SK-N-SH (cell line): Measurements from ENCODE around the gene POU3F1. TPM values are rescaled to one million over a fixed set of nuclear protein-coding genes. Genes with fewer than 3 reads are reported as not detected.

ENCODE experiments used
- CTCF ChIA-PET: fragments of 300-600, 350-600 bp; formaldehyde crosslinking; extraction: SDS; loops from one replicate; lab custom pipeline; 2021; lab: Yijun Ruan, JAX
- POLR2A ChIA-PET: fragments of 350-600 bp; sonication (Branson Sonifier 250); formaldehyde crosslinking; extraction: SDS; loops from one replicate; lab custom pipeline; 2020; ENCODE audit warnings: antibody characterized with exemption, inconsistent platforms; lab: Yijun Ruan, JAX
- DNase-seq: peaks from one replicate; pipeline ENCODE4 v3.0.0; 2012
- H2AFZ ChIP-seq: fragments of 200-600 bp; sonication (generic); 2 replicates; pipeline ENCODE4 v1.8.1; 2016; ENCODE audit warnings: antibody characterized with exemption, mild to moderate bottlenecking, low read depth
- H3F3A ChIP-seq: fragments of 200-600 bp; sonication (generic); replicated peaks from 2 replicates; pipeline ENCODE3; 2016; ENCODE audit warnings: antibody characterized with exemption, mild to moderate bottlenecking; ENCODE audit not compliant: insufficient read depth
- H3K27ac ChIP-seq, 2 experiments: fragments of 200-500 bp in 1 of 2; fragments of 200-600 bp in 1 of 2; sonication (Bioruptor generic) in 1 of 2; sonication (generic), shearing (Covaris generic) in 1 of 2; 2 replicates each; pipeline versions ENCODE4 v1.5.1 to v1.6.1; 2014 to 2016; ENCODE audit warnings: low read depth in 2 of 2, inconsistent platforms in 1 of 2, low read length in 1 of 2, mild to moderate bottlenecking in 1 of 2, mixed read lengths in 1 of 2
- H3K27me3 ChIP-seq: fragments of 200-600 bp; sonication (generic), shearing (Covaris generic); 2 replicates; pipeline ENCODE4 v1.6.1; 2016; ENCODE audit warnings: mixed run types; ENCODE audit not compliant: insufficient read depth
- H3K36me3 ChIP-seq, 2 experiments: fragments of 200-500 bp in 1 of 2; fragments of 200-600 bp in 1 of 2; sonication (Bioruptor generic) in 1 of 2; sonication (generic) in 1 of 2; replicated peaks in 1 of 2; 2 replicates each; pipeline versions ENCODE3 to v1.5.1; 2014 to 2016; ENCODE audit warnings: low read length in 1 of 2, mild to moderate bottlenecking in 1 of 2; ENCODE audit not compliant: insufficient read depth in 2 of 2, control insufficient read depth in 1 of 2
- H3K4me1 ChIP-seq, 2 experiments: fragments of 200-500 bp in 1 of 2; fragments of 200-600 bp in 1 of 2; sonication (Bioruptor generic) in 1 of 2; sonication (generic), shearing (Covaris generic) in 1 of 2; 2 replicates each; pipeline versions ENCODE4 v1.5.1 to v1.6.1; 2014 to 2016; ENCODE audit warnings: low read depth in 1 of 2, low read length in 1 of 2, mixed run types in 1 of 2; ENCODE audit not compliant: insufficient read depth in 2 of 2, control insufficient read depth in 1 of 2
- H3K4me2 ChIP-seq: fragments of 200-600 bp; sonication (generic), shearing (Covaris generic); 2 replicates; pipeline ENCODE4 v1.6.1; 2017; ENCODE audit warnings: mixed run types
- H3K4me3 ChIP-seq, 2 experiments: fragments of 200-500 bp in 1 of 2; fragments of 200-600 bp in 1 of 2; sonication (Bioruptor generic) in 1 of 2; sonication (generic), shearing (Covaris generic) in 1 of 2; 2 replicates each; pipeline versions ENCODE4 v1.5.1 to v1.8.1; 2014 to 2016; ENCODE audit warnings: low read depth in 2 of 2, inconsistent platforms in 1 of 2, low read length in 1 of 2, mild to moderate bottlenecking in 1 of 2, mixed read lengths in 1 of 2, moderate library complexity in 1 of 2
- H3K79me2 ChIP-seq: fragments of 200-600 bp; sonication (generic); 2 replicates; pipeline ENCODE4 v1.8.1; 2017; ENCODE audit warnings: mild to moderate bottlenecking; ENCODE audit not compliant: insufficient read depth
- H3K9ac ChIP-seq: fragments of 200-600 bp; sonication (generic); 2 replicates; pipeline ENCODE4 v1.6.1; 2017; ENCODE audit warnings: mixed run types
- H3K9me2 ChIP-seq: fragments of 200-600 bp; sonication (generic); 2 replicates; pipeline ENCODE4 v1.6.1; 2017; ENCODE audit warnings: mixed run types
- H3K9me3 ChIP-seq: fragments of 200-600 bp; sonication (generic); 2 replicates; pipeline ENCODE4 v1.6.1; 2017; ENCODE audit warnings: mixed run types, mild to moderate bottlenecking, moderate library complexity
- H4K20me1 ChIP-seq: fragments of 200-600 bp; sonication (generic); 2 replicates; pipeline ENCODE4 v1.6.1; 2017; ENCODE audit warnings: mild to moderate bottlenecking, mixed run types; ENCODE audit not compliant: insufficient read depth
- EZH2phosphoT487 ChIP-seq: fragments of 200-600 bp; sonication (generic); IDR thresholded peaks from 2 replicates; pipeline ENCODE4 v1.6.1; 2017; ENCODE audit warnings: low read depth, mixed run types, mild to moderate bottlenecking, antibody characterized with exemption, moderate library complexity, borderline replicate concordance
- FOXJ3 ChIP-seq: sonication (generic); formaldehyde crosslinking; IDR thresholded peaks from 2 replicates; pipeline ENCODE4 v1.5.1; 2020; ENCODE audit warnings: mild to moderate bottlenecking, missing genetic modification reagents
- JUND ChIP-seq: IDR thresholded peaks from 2 replicates; pipeline ENCODE4 v1.4.0; 2012
- MXI1 ChIP-seq: IDR thresholded peaks from 2 replicates; pipeline ENCODE4 v1.6.1; 2012; ENCODE audit warnings: mild to moderate bottlenecking, low read depth, low read length, improper control_type of control experiment
- PBX3 ChIP-seq: IDR thresholded peaks from 2 replicates; pipeline ENCODE4; 2012
- RFX5 ChIP-seq: IDR thresholded peaks from 2 replicates; pipeline ENCODE4 v1.6.1; 2012; ENCODE audit warnings: mild to moderate bottlenecking, improper control_type of control experiment, low read length
- TCF12 ChIP-seq: IDR thresholded peaks from 2 replicates; pipeline ENCODE4 v1.4.0; 2012
- USF1 ChIP-seq: IDR thresholded peaks from 2 replicates; pipeline ENCODE4 v1.4.0; 2012; ENCODE audit warnings: low read depth, borderline replicate concordance
- USF2 ChIP-seq: fragments of 150-350 bp; IDR thresholded peaks from 2 replicates; pipeline ENCODE4 v1.6.1; 2017; ENCODE audit warnings: antibody characterized with exemption, low read length, low read depth, borderline replicate concordance
- ZBTB33 ChIP-seq: IDR thresholded peaks from 2 replicates; pipeline ENCODE4 v1.4.0; 2012; ENCODE audit warnings: low read depth, borderline replicate concordance
- WGBS: methylation state at CpG from one replicate; pipeline ENCODE4 v1.1.6; 2017; ENCODE audit warnings: low lambda C conversion rate; 5-methylcytosine and 5-hydroxymethylcytosine counted together
- polyA plus RNA-seq, 3 experiments: library from polyadenylated mRNA; depleted of rRNA; stranded (reverse); fragments of >200 nt; gene quantifications; 2 replicates each; pipeline ENCODE4 v1.2.3, GENCODE V29; 2012

POU3F1 gene
- polyA plus RNA-seq, 1 of the 3 experiments (the other 2 are of a cell fraction), result not detected

GRCh38 chr1:38043036-38043747, 3.4 kb downstream of the POU3F1 start:
- H3K9me3 ChIP-seq, result no peaks in the 10 kb centered on the region
- H3F3A ChIP-seq, result no peaks in the 10 kb centered on the region
- H4K20me1 ChIP-seq, result peaks cover 3% of the 10 kb centered on the region; the same call in 1 of the 2 replicates
- DNase-seq, result no peak
- no peak overlapping the region for H3K4me2 ChIP-seq
- CTCF ChIA-PET, result interaction anchor here (1.3 to 5.8 kb wide), 5 partner anchors 14 to 792 kb away, joined by 3 to 20 read pairs (median 5); no protein-coding TSS in a partner anchor
- no peaks in the 10 kb centered on the region for H3K36me3 ChIP-seq
- no peaks in the 10 kb centered on the region for H3K79me2 ChIP-seq
- no peak overlapping the region for H3K9ac ChIP-seq
- H3K9me2 ChIP-seq, result no peaks in the 10 kb centered on the region
- H3K4me3 ChIP-seq, result no peak overlapping the region
- TF ChIP-seq MXI1, result no peak
- no peak for TF ChIP-seq USF2
- TF ChIP-seq EZH2phosphoT487, result no peak
- no peak for TF ChIP-seq ZBTB33
- TF ChIP-seq RFX5, result no peak
- TF ChIP-seq JUND, result no peak
- no peak for TF ChIP-seq FOXJ3
- no peak for TF ChIP-seq TCF12
- no peak for TF ChIP-seq USF1
- TF ChIP-seq PBX3, result no peak
- H3K27ac ChIP-seq, result no peak overlapping the region
- no peak overlapping the region for H2AFZ ChIP-seq
- WGBS, result 50% methylated on average over 10 of the region's 12 CpGs
- H3K27me3 ChIP-seq, result peaks cover 52% of the 10 kb centered on the region
- peaks cover 0 to 5% of the 10 kb centered on the region in 2 experiments; a peak in 2 of 4 replicates for H3K4me1 ChIP-seq
- POLR2A ChIA-PET, result no interaction called here
